ENCODE measurements around the gene ERFL.
A peak's percentile ranks its signal among the peaks of the same experiment; 100 is the strongest.

The ERFL gene

GRCh38 chr19:41895745-41896580 is 32.3 kb downstream of the ERFL start:
- no peak for DNase-seq

DNA sequence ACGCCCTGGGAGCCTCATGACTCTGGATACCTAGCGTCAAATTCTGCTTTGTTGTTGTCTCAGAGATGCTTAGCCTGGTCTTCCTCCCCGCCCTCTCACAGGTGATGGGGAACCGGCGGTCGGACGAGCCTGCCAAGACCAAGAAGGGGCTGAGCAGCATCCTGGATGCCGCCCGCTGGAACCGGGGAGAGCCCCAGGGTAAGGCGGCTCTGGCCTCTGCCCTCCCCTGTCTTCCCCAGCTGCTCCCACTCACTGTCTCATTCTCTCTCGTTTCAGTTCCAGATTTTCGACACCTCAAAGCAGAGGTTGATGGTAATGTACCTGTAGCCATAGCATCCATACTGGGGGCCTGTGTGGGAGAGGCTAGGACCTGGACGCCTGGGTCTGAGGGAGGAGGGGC is 33.9 kb downstream of the ERFL start:
- DNase-seq, result no peak

DNA sequence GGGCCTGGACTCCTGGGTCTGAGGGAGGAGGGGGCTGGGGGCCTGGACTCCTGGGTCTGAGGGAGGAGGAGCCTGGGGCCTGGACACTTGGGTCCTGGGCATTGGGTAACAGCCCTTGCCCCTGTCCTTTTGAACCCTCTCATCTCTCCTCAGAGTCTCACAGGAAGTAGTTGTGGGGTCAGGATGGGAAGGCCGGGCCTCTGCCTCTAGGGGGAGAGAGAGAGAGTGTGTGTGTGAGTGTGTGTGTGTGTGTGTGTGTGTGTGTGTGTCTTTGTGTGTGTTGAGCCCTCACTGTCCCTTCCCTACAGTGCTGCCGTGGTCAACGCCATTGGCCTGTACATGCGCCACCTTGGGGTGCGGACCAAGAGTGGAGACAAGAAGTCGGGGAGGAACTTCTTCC is 34.4 kb downstream of the ERFL start:
- DNase-seq, result no peak

DNA sequence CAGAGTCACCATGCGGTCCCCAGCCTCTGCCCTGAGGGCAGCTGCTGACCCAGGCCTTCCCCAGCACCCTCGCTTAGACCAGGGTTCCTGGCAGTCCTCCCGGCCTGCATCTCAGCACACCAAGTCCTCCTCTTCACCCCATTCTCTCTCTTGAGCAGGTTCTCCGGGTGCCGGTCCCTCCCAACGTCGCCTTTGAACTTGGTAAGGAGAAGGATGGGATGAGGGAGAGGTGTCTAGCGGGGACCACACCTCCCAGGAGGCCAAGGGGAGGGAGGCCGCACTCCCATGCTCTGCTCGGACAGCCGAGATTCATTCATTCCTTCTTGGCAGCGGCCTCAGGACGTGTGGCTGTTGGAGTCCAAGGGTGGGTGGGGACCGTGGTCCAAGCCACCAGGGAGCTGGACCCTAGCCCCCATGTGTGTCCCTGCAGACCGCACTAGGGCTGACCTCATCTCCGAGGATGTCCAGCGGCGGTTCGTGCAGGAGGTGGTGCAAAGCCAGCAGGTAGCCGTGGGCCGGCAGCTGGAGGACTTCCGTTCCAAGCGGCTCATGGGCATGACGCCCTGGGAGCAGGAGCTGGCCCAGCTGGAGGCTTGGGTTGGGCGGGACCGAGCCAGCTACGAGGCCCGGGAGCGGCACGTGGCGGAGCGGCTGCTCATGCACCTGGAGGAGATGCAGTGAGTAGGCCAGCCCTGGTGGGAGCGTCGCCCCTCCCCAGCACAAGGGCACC is 35.9 kb downstream of the ERFL start:
- no peak for DNase-seq

DNA sequence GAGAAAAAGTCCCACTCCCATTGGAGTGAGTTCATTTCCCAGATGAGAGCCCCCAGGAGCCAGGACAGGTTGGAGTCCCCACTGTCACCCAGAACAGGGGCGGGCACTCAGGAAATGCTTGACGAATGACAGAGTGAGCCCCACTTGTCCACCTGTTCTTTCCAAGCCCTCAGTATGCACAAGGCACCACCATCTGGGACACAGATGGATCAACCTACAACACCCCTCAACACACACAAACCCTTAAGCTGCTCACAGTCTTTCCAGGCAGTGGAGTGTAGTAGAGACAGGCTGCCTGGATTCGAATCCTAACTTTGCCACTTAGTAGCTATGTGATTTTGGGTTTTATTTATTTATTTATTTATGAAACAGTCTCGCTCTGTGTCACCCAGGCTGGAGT is 37.3 kb downstream of the ERFL start:
- no peak for DNase-seq

DNA sequence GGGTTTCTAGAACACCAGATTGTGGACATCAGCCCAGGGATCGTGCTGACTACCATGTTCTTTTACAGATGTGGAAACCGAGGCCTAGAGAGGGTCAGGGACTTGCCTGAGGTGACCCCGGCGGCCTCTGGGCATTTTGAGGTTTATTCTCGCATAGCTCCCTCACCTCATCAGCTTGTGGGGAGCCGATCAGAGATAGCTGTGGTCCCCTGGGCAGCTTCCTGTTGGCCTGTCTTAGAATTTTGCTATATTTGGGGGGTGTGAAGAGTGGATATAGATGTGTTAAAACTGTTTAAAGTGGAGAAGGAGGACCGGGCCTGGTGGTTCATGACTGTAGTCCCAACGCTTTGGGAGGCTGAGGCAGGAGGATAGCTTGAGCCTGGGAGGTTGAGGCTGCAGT is 38.4 kb downstream of the ERFL start:
- DNase-seq, result no peak

DNA sequence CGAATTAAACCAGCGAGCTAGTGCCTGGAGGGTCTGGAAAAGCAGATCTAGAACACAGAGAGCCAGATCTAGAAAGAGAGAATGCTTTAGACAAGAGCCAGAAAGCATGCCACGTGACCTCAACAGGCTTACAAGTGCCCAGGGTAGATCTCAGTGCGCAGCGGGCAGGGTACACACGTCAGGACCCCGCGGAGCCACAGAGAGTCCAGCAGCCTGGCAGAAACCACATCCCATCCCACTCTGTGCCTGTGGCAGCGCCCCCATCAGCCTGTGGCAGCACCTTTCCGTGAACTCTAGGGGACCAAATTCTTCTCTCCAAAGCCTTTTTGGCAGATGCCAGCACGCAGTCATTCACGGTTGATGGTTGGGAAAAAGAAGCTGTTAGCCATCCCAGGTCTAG is 39.3 kb downstream of the ERFL start:
- DNase-seq, result no peak

DNA sequence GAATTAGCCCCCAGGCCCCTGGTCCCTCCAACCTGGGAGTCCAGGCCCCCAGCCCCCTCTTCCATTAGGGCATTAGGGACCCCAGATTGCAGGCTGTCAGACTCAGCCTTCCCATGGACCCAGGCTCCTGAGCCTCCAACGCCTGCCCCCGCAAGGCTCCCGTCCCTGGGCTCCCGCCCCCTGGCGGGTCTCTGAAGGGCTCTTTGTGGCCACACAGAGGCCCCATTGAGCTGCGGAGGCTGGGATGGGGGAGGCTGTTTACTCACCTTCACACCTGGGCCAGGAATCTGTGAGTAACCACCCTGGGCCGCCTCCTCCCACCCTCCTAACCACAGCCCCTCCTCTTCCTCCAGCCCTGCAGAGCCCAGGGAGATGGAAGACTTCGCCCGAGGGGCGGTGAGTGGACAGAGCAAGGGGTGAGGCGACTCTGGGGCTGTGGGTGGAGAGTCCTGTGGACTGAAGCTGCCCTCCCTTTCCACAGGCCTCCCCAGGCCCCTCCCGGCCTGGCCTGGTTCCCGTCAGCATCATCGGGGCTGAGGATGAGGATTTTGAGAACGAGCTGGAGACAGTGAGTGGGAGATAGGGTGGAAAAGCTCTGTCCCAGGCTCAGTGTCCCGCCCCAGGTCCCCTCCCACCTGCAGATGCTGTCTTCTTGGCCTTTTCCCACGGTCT is 40.4 kb downstream of the ERFL start:
- DNase-seq, result peak; percentile 80

DNA sequence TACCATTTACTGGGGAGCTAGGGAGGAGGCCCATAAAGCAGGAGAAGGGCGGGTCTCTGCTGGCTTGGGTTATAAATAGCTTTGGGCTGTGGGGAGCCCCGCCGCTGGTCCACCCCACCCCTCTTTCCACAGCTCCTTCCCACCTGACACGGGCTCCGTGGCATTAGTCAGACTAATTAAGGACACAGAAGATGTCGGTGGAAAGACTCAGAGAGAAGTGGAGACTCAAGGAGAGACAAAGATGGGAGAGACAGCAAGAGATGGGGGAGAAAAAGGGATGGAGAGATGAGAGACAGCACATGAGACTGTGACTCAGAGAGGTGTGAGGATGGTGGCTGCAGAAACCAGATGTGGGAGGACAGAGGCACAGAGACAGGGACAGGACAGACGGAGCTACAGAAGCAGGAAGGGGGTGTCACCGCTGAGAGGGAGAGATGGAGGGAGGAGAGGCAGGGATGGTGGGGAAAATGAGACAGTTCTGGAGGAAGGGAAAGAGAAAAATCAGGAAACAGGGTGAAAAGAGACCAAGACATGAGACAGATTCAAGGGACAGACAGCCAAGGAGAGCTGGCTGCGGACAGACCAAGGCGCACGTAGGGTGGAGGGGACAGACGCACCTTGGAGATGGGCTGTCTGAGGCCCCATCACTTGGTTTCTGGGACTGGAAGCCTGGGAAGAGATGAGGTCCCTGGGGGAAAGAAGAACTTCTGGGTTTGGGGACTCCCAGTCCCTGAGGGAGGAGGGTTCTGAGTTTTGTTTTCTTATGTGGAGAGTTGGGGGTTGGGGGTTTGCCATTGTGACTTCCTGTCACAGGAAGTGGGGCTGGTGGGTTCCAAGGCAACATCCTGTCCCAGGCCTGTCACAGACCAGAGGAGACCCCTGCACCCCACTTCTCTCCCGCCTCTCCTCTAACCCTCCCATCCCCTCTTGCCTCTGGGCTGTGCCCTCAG is 41.2 kb downstream of the ERFL start:
- DNase-seq, result peak; percentile 69

- DNase-seq, result peak; percentile 82
Measured at GRCh38 chr19:41883821-41884733, 44.2 kb downstream of the ERFL start.

DNA sequence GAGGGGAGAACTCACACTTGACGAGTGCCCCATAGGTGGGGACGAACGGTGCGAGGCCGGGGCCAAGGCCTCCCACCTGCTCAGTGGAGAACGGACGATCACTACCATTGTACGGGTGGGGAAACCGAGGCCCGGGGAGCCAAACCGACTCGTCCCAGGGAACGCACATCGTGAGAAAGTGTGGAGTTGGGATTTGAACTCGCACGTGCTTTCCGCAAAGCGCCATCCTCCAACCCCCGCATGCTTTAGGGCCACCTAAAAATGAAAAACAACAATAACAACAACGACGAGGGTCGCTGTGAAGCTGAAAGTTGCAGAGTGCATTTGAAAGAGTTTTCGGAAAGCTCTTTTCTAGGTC is 44.8 kb downstream of the ERFL start:
- DNase-seq, result no peak

GRCh38 chr19:41882568-41883462 is 45.4 kb downstream of the ERFL start, which contains the start of gene ARHGEF1:
ARHGEF1 (plus strand) TSS chr19:41883184; CDS start chr19:41888083, 4,899 bp downstream.
- peak; percentile 65 for DNase-seq

GRCh38 chr19:41880329-41880708 is 47.9 kb downstream of the ERFL start:
- no peak for DNase-seq

- DNase-seq, result no peak
Measured at GRCh38 chr19:41879670-41880328, 48.5 kb downstream of the ERFL start.

DNA sequence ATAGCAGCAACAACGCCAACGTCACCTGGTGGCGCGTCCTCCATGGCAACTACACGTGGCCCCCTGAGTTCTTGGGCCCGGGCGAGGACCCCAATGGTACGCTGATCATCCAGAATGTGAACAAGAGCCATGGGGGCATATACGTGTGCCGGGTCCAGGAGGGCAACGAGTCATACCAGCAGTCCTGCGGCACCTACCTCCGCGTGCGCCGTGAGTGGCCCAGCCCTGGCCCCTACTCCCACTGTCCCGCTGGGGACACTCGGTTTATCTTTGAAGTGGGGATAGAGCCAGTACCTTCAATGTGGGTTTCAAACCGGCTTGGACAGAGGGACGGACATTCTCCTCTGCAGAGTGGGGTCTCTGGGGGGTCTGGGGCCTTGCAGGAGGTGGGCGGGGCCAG is 49.2 kb downstream of the ERFL start:
- DNase-seq, result no peak

GRCh38 chr19:41877916-41878905 is 50.0 kb downstream of the ERFL start:
- DNase-seq, result no peak

GRCh38 chr19:41876847-41877832 is 51.1 kb downstream of the ERFL start, which contains the start of gene CD79A:
CD79A (plus strand) TSS chr19:41877279; CDS start chr19:41877305, 26 bp downstream.
- DNase-seq, result no peak
